ENCODE results near the gene COL18A1.

DNA sequence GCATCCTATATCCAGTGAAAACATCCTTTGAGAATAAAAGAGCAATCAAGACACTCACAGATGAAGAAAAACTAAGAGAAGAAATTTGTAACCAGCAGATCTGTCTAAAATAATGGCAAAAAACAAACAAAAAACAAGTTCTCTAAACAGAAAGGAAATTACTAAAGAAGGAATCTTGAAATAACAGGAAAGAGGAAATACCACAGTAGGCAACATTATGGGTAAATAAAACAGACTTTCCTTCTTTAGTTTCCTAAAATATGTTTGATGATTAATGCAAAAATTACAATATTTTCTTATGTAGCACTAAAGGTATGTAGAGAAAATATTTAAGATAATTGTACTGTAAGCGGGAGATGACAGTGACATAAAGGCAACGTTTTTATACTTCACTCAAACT lies 113.8 kb downstream of the COL18A1 start:
- TF ChIP-seq, protein P1, sequence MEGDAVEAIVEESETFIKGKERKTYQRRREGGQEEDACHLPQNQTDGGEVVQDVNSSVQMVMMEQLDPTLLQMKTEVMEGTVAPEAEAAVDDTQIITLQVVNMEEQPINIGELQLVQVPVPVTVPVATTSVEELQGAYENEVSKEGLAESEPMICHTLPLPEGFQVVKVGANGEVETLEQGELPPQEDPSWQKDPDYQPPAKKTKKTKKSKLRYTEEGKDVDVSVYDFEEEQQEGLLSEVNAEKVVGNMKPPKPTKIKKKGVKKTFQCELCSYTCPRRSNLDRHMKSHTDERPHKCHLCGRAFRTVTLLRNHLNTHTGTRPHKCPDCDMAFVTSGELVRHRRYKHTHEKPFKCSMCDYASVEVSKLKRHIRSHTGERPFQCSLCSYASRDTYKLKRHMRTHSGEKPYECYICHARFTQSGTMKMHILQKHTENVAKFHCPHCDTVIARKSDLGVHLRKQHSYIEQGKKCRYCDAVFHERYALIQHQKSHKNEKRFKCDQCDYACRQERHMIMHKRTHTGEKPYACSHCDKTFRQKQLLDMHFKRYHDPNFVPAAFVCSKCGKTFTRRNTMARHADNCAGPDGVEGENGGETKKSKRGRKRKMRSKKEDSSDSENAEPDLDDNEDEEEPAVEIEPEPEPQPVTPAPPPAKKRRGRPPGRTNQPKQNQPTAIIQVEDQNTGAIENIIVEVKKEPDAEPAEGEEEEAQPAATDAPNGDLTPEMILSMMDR (IDR thresholded peaks at IDR 0.05), result no peak
- TF ChIP-seq POLR2A (IDR thresholded peaks at IDR 0.05), result no peak
